HG03045 (cell line): Measurements from ENCODE around the gene SEMG2.

Source experiments
- ATAC-seq: cut with Tn5 transposase; IDR thresholded peaks from one replicate; pipeline ENCODE4 v1.9.1; 2021; ENCODE audit warnings: mild to moderate bottlenecking, moderate library complexity; ENCODE audit not compliant: unreplicated experiment

The SEMG2 gene

GRCh38 chr20:45229264-45230056 lies 8.3 kb downstream of the SEMG2 start:
- no peak for ATAC-seq

GRCh38 chr20:45230631-45231030 lies 9.5 kb downstream of the SEMG2 start:
- no peak for ATAC-seq

- ATAC-seq = no peak
Observed at GRCh38 chr20:45235995-45236394, 14.8 kb downstream of the SEMG2 start.

- no peak for ATAC-seq
Observed at GRCh38 chr20:45238139-45238538, 17.0 kb downstream of the SEMG2 start.

- no peak for ATAC-seq
Observed at GRCh38 chr20:45246109-45246508, 24.9 kb downstream of the SEMG2 start.

- no peak for ATAC-seq
Observed at GRCh38 chr20:45247865-45248264, 26.7 kb downstream of the SEMG2 start.

GRCh38 chr20:45248609-45249008 lies 27.4 kb downstream of the SEMG2 start:
- ATAC-seq = no peak

- ATAC-seq = no peak
Observed at GRCh38 chr20:45251884-45252560, 30.8 kb downstream of the SEMG2 start.

GRCh38 chr20:45253261-45253660 lies 32.1 kb downstream of the SEMG2 start:
- no peak for ATAC-seq

GRCh38 chr20:45254383-45255262 lies 33.5 kb downstream of the SEMG2 start, which contains the start of gene SLPI:
Gene SLPI, minus strand, starts transcription at chr20:45254564. Its CDS starts 21 bp downstream, at chr20:45254543.
- no peak for ATAC-seq

- ATAC-seq = no peak
Observed at GRCh38 chr20:45257161-45257560, 36.0 kb downstream of the SEMG2 start.

GRCh38 chr20:45257711-45258110 lies 36.5 kb downstream of the SEMG2 start:
- ATAC-seq = no peak

- ATAC-seq = no peak
Observed at GRCh38 chr20:45258259-45258658, 37.1 kb downstream of the SEMG2 start.

GRCh38 chr20:45258664-45259063 lies 37.5 kb downstream of the SEMG2 start:
- ATAC-seq = no peak

- ATAC-seq = no peak
Observed at GRCh38 chr20:45263556-45264266, 42.5 kb downstream of the SEMG2 start.

GRCh38 chr20:45266977-45267376 lies 45.8 kb downstream of the SEMG2 start:
- ATAC-seq = no peak

- ATAC-seq = no peak
Observed at GRCh38 chr20:45268531-45268930, 47.4 kb downstream of the SEMG2 start.

GRCh38 chr20:45269056-45269455 lies 47.9 kb downstream of the SEMG2 start:
- no peak for ATAC-seq

- ATAC-seq = no peak
Observed at GRCh38 chr20:45269754-45270270, 48.6 kb downstream of the SEMG2 start.
